CD4-positive, alpha-beta T cell treated with Interleukin-10 for 1 hour (primary cell): ENCODE data around the gene GNB1L.

ENCODE experiments used
- DNase-seq: peaks from one replicate; pipeline ENCODE4 v3.0.0-alpha.2; 2020

Gene GNB1L

GRCh38 chr22:19807161-19807913, 47.3 kb downstream of the GNB1L start:
- DNase-seq: no peak

GRCh38 chr22:19806213-19807160, 48.2 kb downstream of the GNB1L start:
- no peak for DNase-seq

- DNase-seq: no peak
Measured at GRCh38 chr22:19805821-19806212, 48.9 kb downstream of the GNB1L start.

- no peak for DNase-seq
Measured at GRCh38 chr22:19803736-19804267, 50.9 kb downstream of the GNB1L start.

GRCh38 chr22:19802894-19803735, 51.6 kb downstream of the GNB1L start:
- DNase-seq: no peak

- no peak for DNase-seq
Measured at GRCh38 chr22:19802001-19802893, 52.4 kb downstream of the GNB1L start.

- no peak for DNase-seq
Measured at GRCh38 chr22:19801340-19802000, 53.2 kb downstream of the GNB1L start.

GRCh38 chr22:19800761-19801244, 53.9 kb downstream of the GNB1L start:
- DNase-seq: no peak

- DNase-seq: no peak
Measured at GRCh38 chr22:19800306-19800705, 54.4 kb downstream of the GNB1L start.

GRCh38 chr22:19799322-19800190, 55.1 kb downstream of the GNB1L start:
- DNase-seq: no peak

GRCh38 chr22:19798891-19799293, 55.8 kb downstream of the GNB1L start:
- DNase-seq: no peak

GRCh38 chr22:19798003-19798665, 56.5 kb downstream of the GNB1L start:
- no peak for DNase-seq

GRCh38 chr22:19797086-19798002, 57.3 kb downstream of the GNB1L start:
- no peak for DNase-seq

GRCh38 chr22:19796160-19796559, 58.5 kb downstream of the GNB1L start:
- no peak for DNase-seq

- DNase-seq: no peak
Measured at GRCh38 chr22:19795617-19796008, 59.1 kb downstream of the GNB1L start.

- no peak for DNase-seq
Measured at GRCh38 chr22:19793661-19794310, 60.9 kb downstream of the GNB1L start.

GRCh38 chr22:19793161-19793560, 61.5 kb downstream of the GNB1L start:
- DNase-seq: no peak
